Parathyroid adenoma (tissue), 2 donors: ENCODE data around the gene FAM78B.

Source experiments
- H2AFZ ChIP-seq: fragments of 300-600 bp; sonication (generic); one replicate; pipeline ENCODE4 v1.7.0; 2017; ENCODE audit warnings: antibody characterized with exemption, mild to moderate bottlenecking
- H3K27ac ChIP-seq: fragments of 300-600 bp; sonication (generic); one replicate; pipeline ENCODE4 v1.7.0; 2017
- H3K27me3 ChIP-seq: fragments of 300-600 bp; sonication (generic); one replicate; pipeline ENCODE4 v1.7.0; 2017; ENCODE audit warnings: low read length; ENCODE audit not compliant: control insufficient read depth, insufficient read depth
- H3K36me3 ChIP-seq: fragments of 300-600 bp; sonication (generic); one replicate; pipeline ENCODE4 v1.7.0; 2017; ENCODE audit warnings: low read length; ENCODE audit not compliant: control insufficient read depth, insufficient read depth
- H3K4me1 ChIP-seq: fragments of 300-600 bp; sonication (generic); one replicate; pipeline ENCODE4 v1.7.0; 2017; ENCODE audit warnings: control low read depth
- H3K4me2 ChIP-seq: fragments of 300-600 bp; sonication (generic); one replicate; pipeline ENCODE4 v1.7.0; 2017; ENCODE audit warnings: low read length
- H3K4me3 ChIP-seq: fragments of 300-600 bp; sonication (generic); one replicate; pipeline ENCODE4 v1.7.0; 2017; ENCODE audit warnings: low read depth, low read length
- H3K79me2 ChIP-seq: fragments of 300-600 bp; sonication (generic); one replicate; pipeline ENCODE4 v1.7.0; 2017; ENCODE audit warnings: control low read depth
- H3K9ac ChIP-seq: fragments of 300-600 bp; sonication (generic); one replicate; pipeline ENCODE4 v1.7.0; 2017; ENCODE audit warnings: mild to moderate bottlenecking
- H3K9me3 ChIP-seq: fragments of 300-600 bp; sonication (generic); one replicate; pipeline ENCODE4 v1.7.0; 2017; ENCODE audit warnings: low read length; ENCODE audit not compliant: control insufficient read depth
- CTCF ChIP-seq: fragments of 300-600 bp; sonication (generic); IDR thresholded peaks from one replicate; pipeline ENCODE4 v1.7.0; 2017; ENCODE audit warnings: antibody characterized with exemption, mild to moderate bottlenecking
- donor health status: primary hyperparathyroidism.

Gene FAM78B, protein sequence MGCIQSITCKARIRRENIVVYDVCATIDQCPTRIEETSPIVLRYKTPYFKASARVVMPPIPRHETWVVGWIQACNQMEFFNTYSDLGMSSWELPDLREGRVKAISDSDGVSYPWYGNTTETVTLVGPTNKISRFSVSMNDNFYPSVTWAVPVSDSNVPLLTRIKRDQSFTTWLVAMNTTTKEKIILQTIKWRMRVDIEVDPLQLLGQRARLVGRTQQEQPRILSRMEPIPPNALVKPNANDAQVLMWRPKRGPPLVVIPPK

DNA sequence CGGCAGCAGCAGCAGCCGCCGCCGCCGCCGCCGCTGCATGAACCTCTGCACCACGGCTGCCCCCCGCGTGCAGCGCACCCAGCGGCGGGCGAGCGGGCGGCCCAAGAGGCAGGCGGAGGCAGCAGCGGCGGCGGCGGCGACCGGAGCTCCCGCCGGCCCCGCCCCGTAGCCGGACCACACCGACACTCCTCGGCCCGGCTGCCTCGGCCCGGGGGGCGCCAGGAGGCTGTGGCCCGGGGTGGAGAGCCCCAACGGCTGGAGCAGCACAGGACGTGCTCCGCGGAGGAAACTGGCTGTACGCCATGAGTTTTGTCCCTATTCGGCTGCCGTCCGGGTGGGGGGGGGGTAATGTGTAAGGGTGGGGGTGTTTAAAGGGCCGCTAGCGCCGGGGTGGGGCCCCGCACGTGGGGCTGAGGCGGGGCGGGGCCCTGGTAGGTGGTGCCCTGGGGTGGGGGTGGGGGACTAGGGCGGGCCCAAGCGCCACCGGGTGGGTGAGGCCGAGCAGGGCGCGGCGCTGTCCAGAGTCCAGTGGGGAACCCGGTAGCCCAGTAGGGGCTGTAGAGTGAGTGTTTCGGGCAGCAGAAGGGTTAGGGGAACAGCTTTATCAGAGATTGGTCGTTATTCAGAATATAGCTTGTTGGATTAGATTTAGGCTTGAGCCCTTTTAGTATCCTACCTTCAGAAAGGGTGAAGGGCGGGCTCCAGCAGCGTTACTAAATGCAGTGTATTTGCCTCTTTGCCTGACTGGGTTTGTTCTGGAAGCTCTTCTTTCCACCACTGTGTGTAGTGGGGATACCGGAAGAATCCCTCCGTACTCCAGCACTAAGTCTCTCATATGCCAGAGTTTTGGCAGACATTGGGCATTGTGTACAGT is at the start of gene FAM78B:
TSS of gene FAM78B (minus strand) at position 304 of the 874 bp plus-strand sequence. CDS start 753 bp downstream, outside the sequence.
- H3K4me3 ChIP-seq = peak within 1 kb of the TSS; percentile 28
- H3K9ac ChIP-seq = no peak within 1 kb of the TSS
- no peak for TF ChIP-seq CTCF
- H3K79me2 ChIP-seq = no peaks in the 10 kb centered on the region
- H3K27ac ChIP-seq = peak within 1 kb of the TSS; percentile 72
- peaks cover 2% of the 10 kb centered on the region for H3K4me1 ChIP-seq
- H3K9me3 ChIP-seq = no peaks in the 10 kb centered on the region
- peak within 1 kb of the TSS; percentile 90 for H2AFZ ChIP-seq
- peak within 1 kb of the TSS; percentile 66 for H3K4me2 ChIP-seq
- H3K36me3 ChIP-seq = no peaks in the 10 kb centered on the region
- no peaks in the 10 kb centered on the region for H3K27me3 ChIP-seq

- H3K4me3 ChIP-seq = no peak overlapping the region
- no peak overlapping the region for H2AFZ ChIP-seq
- no peak overlapping the region for H3K27ac ChIP-seq
- H3K79me2 ChIP-seq = no peaks in the 10 kb centered on the region
- H3K36me3 ChIP-seq = no peaks in the 10 kb centered on the region
- H3K4me1 ChIP-seq = no peaks in the 10 kb centered on the region
- H3K9me3 ChIP-seq = no peaks in the 10 kb centered on the region
- H3K9ac ChIP-seq = no peak overlapping the region
- no peaks in the 10 kb centered on the region for H3K27me3 ChIP-seq
- no peak for TF ChIP-seq CTCF
- H3K4me2 ChIP-seq = no peak overlapping the region
Observed at GRCh38 chr1:166202546-166202945, 35.7 kb upstream of the FAM78B start.

- no peak overlapping the region for H3K4me3 ChIP-seq
- no peaks in the 10 kb centered on the region for H3K4me1 ChIP-seq
- no peak overlapping the region for H2AFZ ChIP-seq
- no peak overlapping the region for H3K27ac ChIP-seq
- H3K9me3 ChIP-seq = no peaks in the 10 kb centered on the region
- no peaks in the 10 kb centered on the region for H3K27me3 ChIP-seq
- no peak overlapping the region for H3K4me2 ChIP-seq
- H3K79me2 ChIP-seq = no peaks in the 10 kb centered on the region
- H3K36me3 ChIP-seq = no peaks in the 10 kb centered on the region
- H3K9ac ChIP-seq = no peak overlapping the region
- no peak for TF ChIP-seq CTCF
Observed at GRCh38 chr1:166200743-166201142, 33.9 kb upstream of the FAM78B start.

DNA sequence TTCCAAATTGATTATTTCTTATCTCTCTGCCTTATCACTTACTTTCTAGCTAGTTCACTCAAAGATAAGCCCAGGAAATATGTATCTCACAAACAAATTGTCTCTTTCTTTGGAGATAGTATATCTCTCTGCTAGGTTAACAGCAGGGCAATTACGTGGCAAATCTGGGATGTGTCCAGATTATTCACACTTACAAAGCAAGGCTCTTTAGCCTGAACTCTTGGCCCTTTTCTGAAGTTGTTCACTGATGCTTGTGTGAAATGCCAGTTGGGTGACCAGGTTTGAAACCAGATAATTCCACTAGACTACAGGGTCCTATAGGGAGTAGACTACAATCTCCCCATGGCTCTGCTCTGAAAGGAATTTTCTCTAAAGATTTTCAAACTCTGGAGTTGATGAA is 30.8 kb upstream of the FAM78B start:
- Histone ChIP-seq H3K4me2 (no peak overlapping the region), H3K9ac (no peak overlapping the region), H3K9me3 (no peaks in the 10 kb centered on the region), H3K27me3 (no peaks in the 10 kb centered on the region), H3K36me3 (no peaks in the 10 kb centered on the region), H3K27ac (no peak overlapping the region), H3K4me1 (no peaks in the 10 kb centered on the region), H2AFZ (no peak overlapping the region), H3K4me3 (no peak overlapping the region), H3K79me2 (no peaks in the 10 kb centered on the region)
- no peak for TF ChIP-seq CTCF
